ENCODE measurements around the gene CELF5.
A peak's percentile ranks its signal among the peaks of the same experiment; 100 is the strongest.

The CELF5 gene

GRCh38 chr19:3282155-3282554, 57.7 kb downstream of the CELF5 start:
- TF ChIP-seq, protein P1, sequence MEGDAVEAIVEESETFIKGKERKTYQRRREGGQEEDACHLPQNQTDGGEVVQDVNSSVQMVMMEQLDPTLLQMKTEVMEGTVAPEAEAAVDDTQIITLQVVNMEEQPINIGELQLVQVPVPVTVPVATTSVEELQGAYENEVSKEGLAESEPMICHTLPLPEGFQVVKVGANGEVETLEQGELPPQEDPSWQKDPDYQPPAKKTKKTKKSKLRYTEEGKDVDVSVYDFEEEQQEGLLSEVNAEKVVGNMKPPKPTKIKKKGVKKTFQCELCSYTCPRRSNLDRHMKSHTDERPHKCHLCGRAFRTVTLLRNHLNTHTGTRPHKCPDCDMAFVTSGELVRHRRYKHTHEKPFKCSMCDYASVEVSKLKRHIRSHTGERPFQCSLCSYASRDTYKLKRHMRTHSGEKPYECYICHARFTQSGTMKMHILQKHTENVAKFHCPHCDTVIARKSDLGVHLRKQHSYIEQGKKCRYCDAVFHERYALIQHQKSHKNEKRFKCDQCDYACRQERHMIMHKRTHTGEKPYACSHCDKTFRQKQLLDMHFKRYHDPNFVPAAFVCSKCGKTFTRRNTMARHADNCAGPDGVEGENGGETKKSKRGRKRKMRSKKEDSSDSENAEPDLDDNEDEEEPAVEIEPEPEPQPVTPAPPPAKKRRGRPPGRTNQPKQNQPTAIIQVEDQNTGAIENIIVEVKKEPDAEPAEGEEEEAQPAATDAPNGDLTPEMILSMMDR (IDR thresholded peaks at IDR 0.05; ENCODE audit: insufficient read depth, low read depth, low read length, missing control alignments), result no peak
- DNase-seq (ENCODE audit: low read depth), result no peak
- no peak overlapping the region for H3K4me3 ChIP-seq (ENCODE audit: low read length)

DNA sequence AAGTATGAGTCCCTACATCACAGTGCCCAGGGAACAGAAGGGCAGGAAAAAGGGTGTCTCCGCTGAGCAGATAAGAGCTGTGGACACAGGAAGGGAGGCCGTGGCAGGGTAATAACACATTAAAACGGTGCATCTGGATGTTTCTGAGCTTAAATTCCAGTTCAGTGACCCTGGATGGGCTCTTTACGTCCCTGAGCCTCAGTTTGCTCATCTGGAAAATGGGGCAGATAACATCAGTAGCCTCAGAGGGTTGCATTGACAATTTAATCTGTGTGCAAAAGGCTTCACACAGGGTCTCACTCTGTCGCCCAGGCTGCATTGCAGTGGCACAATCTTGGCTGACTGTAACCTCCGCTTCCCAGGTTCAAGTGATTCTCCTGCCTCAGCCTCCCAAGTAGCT, 58.1 kb downstream of the CELF5 start:
- no peak for DNase-seq (ENCODE audit: low read depth)
- H3K4me3 ChIP-seq (ENCODE audit: low read length), result no peak overlapping the region
- TF ChIP-seq, protein P1 (IDR thresholded peaks at IDR 0.05; ENCODE audit: insufficient read depth, low read depth, low read length, missing control alignments), result no peak

GRCh38 chr19:3283246-3283751, 58.8 kb downstream of the CELF5 start:
- no peak for DNase-seq (ENCODE audit: low read depth)
- TF ChIP-seq, protein P1 (IDR thresholded peaks at IDR 0.05; ENCODE audit: insufficient read depth, low read depth, low read length, missing control alignments), result no peak

GRCh38 chr19:3283886-3284657, 59.6 kb downstream of the CELF5 start:
- no peak for DNase-seq (ENCODE audit: low read depth)
- no peak overlapping the region for H3K4me3 ChIP-seq (ENCODE audit: low read length)
- TF ChIP-seq, protein P1 (IDR thresholded peaks at IDR 0.05; ENCODE audit: insufficient read depth, low read depth, low read length, missing control alignments), result no peak

More at GRCh38 chr19:3283246-3283751, 58.8 kb downstream of the CELF5 start:
- H3K4me3 ChIP-seq (ENCODE audit: low read length), result no peak overlapping the region

- TF ChIP-seq, protein P1 (IDR thresholded peaks at IDR 0.05; ENCODE audit: insufficient read depth, low read depth, low read length, missing control alignments), result no peak
- DNase-seq (ENCODE audit: low read depth), result peak; percentile 85
- H3K4me3 ChIP-seq (ENCODE audit: low read length), result peak overlapping the region; percentile 15
Measured at GRCh38 chr19:3284759-3285646, 60.5 kb downstream of the CELF5 start.

DNA sequence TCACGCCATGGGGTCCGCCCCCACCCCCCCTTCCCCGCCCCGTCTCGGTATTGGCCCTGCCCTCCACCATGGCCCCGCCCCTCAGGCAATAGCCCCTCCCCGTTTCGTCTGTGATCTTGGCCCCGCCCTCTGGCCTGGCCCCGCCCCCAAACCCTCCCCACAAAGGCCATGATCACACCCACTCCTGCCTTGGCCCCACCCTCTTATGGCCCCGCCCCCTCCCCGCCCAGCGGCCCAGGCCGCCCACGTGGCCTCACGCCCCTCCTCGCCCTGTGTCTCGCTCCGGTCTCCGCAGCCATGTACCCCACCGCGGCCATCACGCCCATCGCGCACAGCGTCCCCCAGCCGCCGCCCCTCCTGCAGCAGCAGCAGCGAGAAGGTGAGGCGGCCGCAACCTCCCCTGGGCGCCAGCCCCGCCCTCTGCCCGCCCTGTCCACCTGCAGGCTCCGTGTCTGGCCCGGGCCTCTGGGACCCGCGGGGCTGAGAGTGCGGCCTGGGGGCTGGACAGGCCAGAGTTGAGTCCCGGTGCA, 61.3 kb downstream of the CELF5 start:
- H3K4me3 ChIP-seq (ENCODE audit: low read length), result no peak overlapping the region
- DNase-seq (ENCODE audit: low read depth), result no peak
- TF ChIP-seq, protein P1 (IDR thresholded peaks at IDR 0.05; ENCODE audit: insufficient read depth, low read depth, low read length, missing control alignments), result no peak
